Ectodermal cell (in vitro differentiated cells): ENCODE results near the gene NAGK.
A peak's percentile ranks its signal among the peaks of the same experiment; 100 is the strongest.
"Not testable (repeated sequence)": the region's sequence is repeated elsewhere in the genome, so short reads cannot be mapped to it uniquely, and the experiment has no call there.

ENCODE experiments used
- H3K27ac ChIP-seq: 2 replicates; pipeline ENCODE4 v1.7.0; 2013; ENCODE audit warnings: mild to moderate bottlenecking, low read depth, low read length; ENCODE audit not compliant: insufficient read depth, poor library complexity, severe bottlenecking
- H3K27me3 ChIP-seq: 2 replicates; pipeline ENCODE4 v1.7.0; 2013; ENCODE audit warnings: mild to moderate bottlenecking, low read length; ENCODE audit not compliant: insufficient read depth, control insufficient read depth, poor library complexity, severe bottlenecking
- H3K36me3 ChIP-seq: one replicate; pipeline ENCODE4 v1.7.0; 2013; ENCODE audit warnings: low read length; ENCODE audit not compliant: control insufficient read depth, insufficient read depth
- H3K4me1 ChIP-seq: one replicate; pipeline ENCODE4 v1.7.0; 2013; ENCODE audit warnings: low read length; ENCODE audit not compliant: control insufficient read depth, insufficient read depth
- H3K4me3 ChIP-seq: 2 replicates; pipeline ENCODE4 v1.7.0; 2013; ENCODE audit warnings: low read depth, low read length, control low read depth; ENCODE audit not compliant: insufficient read depth
- H3K9me3 ChIP-seq: 2 replicates; pipeline ENCODE4 v1.7.0; 2013; ENCODE audit warnings: mild to moderate bottlenecking, low read length, moderate library complexity; ENCODE audit not compliant: control insufficient read depth
- WGBS, 2 experiments: methylation state at CpG; one replicate each; pipeline ENCODE4 v1.1.7; 2013; ENCODE audit warnings: missing lambda C conversion rate in 2 of 2; 5-methylcytosine and 5-hydroxymethylcytosine counted together

NAGK gene

DNA sequence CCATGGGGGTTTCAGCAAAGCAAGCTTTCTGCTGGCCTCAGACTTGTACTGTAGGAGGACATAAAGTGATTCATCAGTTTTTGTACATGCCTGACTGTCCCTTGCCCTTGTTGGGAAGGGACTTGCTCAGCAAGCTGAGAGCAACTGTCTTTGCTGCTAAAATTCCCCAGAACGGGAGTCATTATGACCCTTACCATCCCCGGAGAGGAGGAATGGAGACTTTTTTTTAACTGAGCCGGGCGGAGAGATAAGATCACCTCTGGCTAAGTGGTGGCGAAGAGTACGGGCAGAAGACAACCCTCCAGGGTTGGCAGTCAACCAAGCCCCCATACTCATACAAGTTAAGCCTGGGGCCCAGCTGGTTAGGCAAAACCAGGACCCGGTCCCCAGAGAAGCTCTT is 20.4 kb upstream of the NAGK start:
- H3K4me3 ChIP-seq = no peak overlapping the region
- no peaks in the 10 kb centered on the region for H3K4me1 ChIP-seq
- H3K9me3 ChIP-seq = no peaks in the 10 kb centered on the region
- H3K36me3 ChIP-seq = no peaks in the 10 kb centered on the region
- no peaks in the 10 kb centered on the region for H3K27me3 ChIP-seq
- WGBS, 2 experiments = 92 to 95% methylated on average over 7 of the region's 7 CpGs
- no peak overlapping the region for H3K27ac ChIP-seq

DNA sequence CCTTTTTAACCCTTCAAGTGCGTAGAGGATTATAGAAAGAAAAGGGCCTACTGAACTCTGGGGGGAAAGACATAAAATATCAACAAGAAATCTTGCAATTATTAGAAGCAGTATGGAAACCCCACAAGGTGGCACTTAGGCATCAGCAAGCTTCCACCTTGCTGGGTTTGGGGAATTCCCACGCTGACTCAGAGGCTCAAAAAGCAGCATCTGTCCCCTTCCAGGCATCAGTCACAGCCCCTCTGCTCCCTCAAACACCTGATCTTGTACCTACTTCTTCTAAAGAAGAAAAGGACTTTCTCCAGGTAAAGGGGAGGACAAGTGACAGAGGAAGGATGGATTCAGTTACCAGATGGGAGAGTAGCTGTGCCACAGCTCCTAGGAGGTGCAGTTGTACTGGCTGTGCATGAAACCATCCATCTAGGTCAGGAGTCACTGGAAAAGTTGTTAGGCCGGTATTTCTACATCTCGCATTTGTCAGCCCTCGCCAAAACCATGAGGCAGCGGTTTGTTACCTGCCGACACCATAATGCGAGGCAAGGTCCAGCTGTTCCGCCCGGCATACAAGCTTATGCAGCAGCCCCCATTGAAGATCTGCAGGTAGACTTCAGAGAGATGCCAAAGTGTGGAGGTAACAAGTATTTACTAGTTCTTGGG is 18.6 kb upstream of the NAGK start:
- H3K27ac ChIP-seq, H3K4me3 ChIP-seq, H3K36me3 ChIP-seq, H3K4me1 ChIP-seq, H3K9me3 ChIP-seq, H3K27me3 ChIP-seq: not testable (repeated sequence)
- 90 to 93% methylated on average over 10 of the region's 10 CpGs for WGBS, 2 experiments

GRCh38 chr2:71055206-71055740 is 13.2 kb upstream of the NAGK start:
- not testable (repeated sequence) for H3K4me1 ChIP-seq, H3K27ac ChIP-seq, H3K9me3 ChIP-seq, H3K27me3 ChIP-seq, H3K36me3 ChIP-seq, H3K4me3 ChIP-seq
- 82 to 84% methylated on average over 10 of the region's 10 CpGs for WGBS, 2 experiments

GRCh38 chr2:71060211-71060610 is 8.2 kb upstream of the NAGK start:
- Histone ChIP-seq H3K9me3 (no peaks in the 10 kb centered on the region), H3K4me1 (no peaks in the 10 kb centered on the region), H3K27ac (no peak overlapping the region), H3K36me3 (no peaks in the 10 kb centered on the region), H3K4me3 (no peak overlapping the region), H3K27me3 (peaks cover 17% of the 10 kb centered on the region)
- 80 to 86% methylated on average over 2 of the region's 2 CpGs for WGBS, 2 experiments

DNA sequence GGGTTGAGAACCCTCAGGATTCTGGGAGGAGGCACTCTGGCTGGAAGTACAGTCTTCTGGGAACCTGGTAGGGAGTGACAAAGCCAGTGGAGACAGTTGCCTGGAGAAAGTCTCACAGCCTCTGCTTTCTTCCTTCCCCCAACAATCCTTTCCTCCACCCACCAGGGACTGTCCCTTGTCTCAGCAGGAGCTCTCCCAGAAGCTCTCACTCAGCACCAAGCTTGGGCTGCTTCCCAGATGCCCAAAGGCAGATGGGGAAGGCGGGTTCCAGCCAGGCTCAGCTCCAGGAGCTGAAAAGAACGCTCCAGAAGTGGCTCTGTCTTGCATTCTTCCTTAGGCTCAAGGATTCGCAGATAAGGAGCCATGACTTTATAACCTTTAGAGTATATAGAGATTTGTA is 7.6 kb upstream of the NAGK start:
- H3K4me1 ChIP-seq = no peaks in the 10 kb centered on the region
- H3K9me3 ChIP-seq = no peaks in the 10 kb centered on the region
- no peak overlapping the region for H3K27ac ChIP-seq
- 78 to 86% methylated on average over 2 to 3 of the region's 3 CpGs for WGBS, 2 experiments
- H3K36me3 ChIP-seq = no peaks in the 10 kb centered on the region
- peaks cover 17% of the 10 kb centered on the region for H3K27me3 ChIP-seq
- H3K4me3 ChIP-seq = no peak overlapping the region

GRCh38 chr2:71063216-71063615 is 5.2 kb upstream of the NAGK start:
- Histone ChIP-seq H3K9me3 (no peaks in the 10 kb centered on the region), H3K27ac (no peak overlapping the region), H3K4me3 (no peak overlapping the region), H3K4me1 (no peaks in the 10 kb centered on the region), H3K27me3 (peaks cover 17% of the 10 kb centered on the region), H3K36me3 (no peaks in the 10 kb centered on the region)
- WGBS, 2 experiments = 83 to 86% methylated on average over 1 of the region's 1 CpG

GRCh38 chr2:71064110-71064611 is 4.3 kb upstream of the NAGK start:
- peaks cover 4% of the 10 kb centered on the region for H3K4me1 ChIP-seq
- H3K9me3 ChIP-seq = no peaks in the 10 kb centered on the region
- H3K27ac ChIP-seq = no peak overlapping the region
- H3K27me3 ChIP-seq = peaks cover 17% of the 10 kb centered on the region
- H3K4me3 ChIP-seq = no peak overlapping the region
- H3K36me3 ChIP-seq = no peaks in the 10 kb centered on the region
- 75 to 77% methylated on average over 9 of the region's 9 CpGs for WGBS, 2 experiments

DNA sequence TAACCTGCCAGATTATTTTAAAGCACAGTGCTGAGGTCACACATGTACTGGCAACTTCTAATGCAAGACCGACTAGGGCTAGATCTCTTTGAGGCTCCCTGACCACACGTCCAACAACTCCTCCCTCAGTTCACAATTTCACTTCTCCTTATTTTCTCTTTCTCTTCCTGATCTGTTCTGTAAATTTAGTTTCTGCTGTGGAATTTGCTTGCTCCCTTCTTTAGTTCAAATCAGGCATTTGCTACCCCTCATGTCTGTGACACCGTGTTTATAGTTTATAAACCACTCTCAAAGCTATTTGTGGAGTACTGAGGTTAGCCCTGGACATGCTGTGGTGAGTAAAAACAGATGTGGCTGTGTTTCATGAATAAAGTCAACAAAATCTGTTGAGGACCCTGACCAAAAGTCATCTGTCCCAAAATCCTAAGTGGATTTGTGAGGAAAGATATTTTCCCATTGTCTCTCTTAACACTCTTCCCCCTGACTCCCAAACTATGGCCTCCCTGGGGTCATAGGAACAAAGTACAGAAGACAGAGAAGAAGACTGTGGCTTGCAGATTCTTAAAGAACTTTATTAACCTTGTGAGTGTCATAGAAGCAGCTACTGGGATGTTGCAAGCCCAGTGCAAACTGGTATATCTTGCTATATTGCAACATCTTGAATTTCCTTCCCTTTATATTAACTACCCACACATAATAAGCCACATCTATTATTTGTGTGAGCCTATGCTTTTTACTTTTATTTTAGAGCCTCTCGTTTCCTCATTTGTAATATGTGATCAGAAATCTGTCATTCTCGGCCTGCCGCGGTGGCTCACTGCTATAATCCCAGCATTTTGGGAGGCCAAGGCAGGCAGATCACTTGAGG is 3.5 kb upstream of the NAGK start:
- no peaks in the 10 kb centered on the region for H3K36me3 ChIP-seq
- peaks cover 8% of the 10 kb centered on the region for H3K4me1 ChIP-seq
- no peak overlapping the region for H3K4me3 ChIP-seq
- H3K27ac ChIP-seq = no peak overlapping the region
- WGBS, 2 experiments = 87 to 93% methylated on average over 7 of the region's 7 CpGs
- H3K9me3 ChIP-seq = no peaks in the 10 kb centered on the region
- peaks cover 17% of the 10 kb centered on the region for H3K27me3 ChIP-seq

GRCh38 chr2:71066856-71067255 is 1.6 kb upstream of the NAGK start:
- Histone ChIP-seq H3K27me3 (peaks cover 17% of the 10 kb centered on the region), H3K36me3 (no peaks in the 10 kb centered on the region), H3K4me3 (no peak overlapping the region), H3K27ac (no peak overlapping the region), H3K4me1 (peaks cover 8% of the 10 kb centered on the region), H3K9me3 (no peaks in the 10 kb centered on the region)
- 85 to 94% methylated on average over 2 to 3 of the region's 3 CpGs for WGBS, 2 experiments

GRCh38 chr2:71067567-71068217 is 756 bp upstream of the NAGK start:
- Histone ChIP-seq H3K36me3 (no peaks in the 10 kb centered on the region), H3K4me1 (peaks cover 8% of the 10 kb centered on the region), H3K9me3 (no peaks in the 10 kb centered on the region), H3K27ac (peak overlapping the region; percentile 66), H3K27me3 (peaks cover 14% of the 10 kb centered on the region), H3K4me3 (peak overlapping the region; percentile 96)
- 8% methylated on average over 26 of the region's 26 CpGs for WGBS, 2 experiments
